Measurements from ENCODE around the gene PPP1R3D.

DNA sequence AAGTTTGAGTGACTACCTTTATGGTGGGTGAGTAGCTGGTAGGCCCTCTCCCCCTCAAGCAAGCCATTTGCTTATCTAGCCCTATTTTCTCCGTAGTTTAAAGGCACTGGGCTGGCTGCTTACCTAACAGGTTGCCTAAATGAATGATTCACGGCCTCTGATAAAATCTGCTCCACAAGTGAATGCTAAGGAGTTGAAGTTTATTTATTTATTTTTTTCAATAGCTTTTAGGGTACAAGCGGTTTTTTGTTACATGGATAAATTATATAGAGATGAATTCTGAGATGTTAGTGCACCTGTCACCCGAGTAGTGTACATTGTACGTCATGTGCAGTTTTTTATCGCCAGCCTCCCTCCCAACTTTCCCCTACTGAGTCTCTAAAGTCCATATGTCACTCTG is 9.8 kb upstream of the PPP1R3D start:
- TF ChIP-seq, protein P1, sequence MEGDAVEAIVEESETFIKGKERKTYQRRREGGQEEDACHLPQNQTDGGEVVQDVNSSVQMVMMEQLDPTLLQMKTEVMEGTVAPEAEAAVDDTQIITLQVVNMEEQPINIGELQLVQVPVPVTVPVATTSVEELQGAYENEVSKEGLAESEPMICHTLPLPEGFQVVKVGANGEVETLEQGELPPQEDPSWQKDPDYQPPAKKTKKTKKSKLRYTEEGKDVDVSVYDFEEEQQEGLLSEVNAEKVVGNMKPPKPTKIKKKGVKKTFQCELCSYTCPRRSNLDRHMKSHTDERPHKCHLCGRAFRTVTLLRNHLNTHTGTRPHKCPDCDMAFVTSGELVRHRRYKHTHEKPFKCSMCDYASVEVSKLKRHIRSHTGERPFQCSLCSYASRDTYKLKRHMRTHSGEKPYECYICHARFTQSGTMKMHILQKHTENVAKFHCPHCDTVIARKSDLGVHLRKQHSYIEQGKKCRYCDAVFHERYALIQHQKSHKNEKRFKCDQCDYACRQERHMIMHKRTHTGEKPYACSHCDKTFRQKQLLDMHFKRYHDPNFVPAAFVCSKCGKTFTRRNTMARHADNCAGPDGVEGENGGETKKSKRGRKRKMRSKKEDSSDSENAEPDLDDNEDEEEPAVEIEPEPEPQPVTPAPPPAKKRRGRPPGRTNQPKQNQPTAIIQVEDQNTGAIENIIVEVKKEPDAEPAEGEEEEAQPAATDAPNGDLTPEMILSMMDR (IDR thresholded peaks at IDR 0.05; ENCODE audit: insufficient read depth, low read depth, low read length), result no peak
- TF ChIP-seq EZH2 (IDR thresholded peaks at IDR 0.05; ENCODE audit: insufficient read depth, low read length), result no peak

Measured in astrocyte (in vitro differentiated cells and primary cell).